ENCODE data around the gene GATAD2A. TPM values are rescaled to one million over a fixed set of nuclear protein-coding genes. Genes with fewer than 3 reads are reported as not detected.
A peak's percentile ranks its signal among the peaks of the same experiment; 100 is the strongest.

GATAD2A gene
- total and polyA plus RNA-seq, 2 of the 13 experiments (the other 11 are each of a cell fraction or from before 2014, with no cell fraction given) = 16.8 to 28.6 TPM

GRCh38 chr19:19531951-19532805, 126.7 kb downstream of the GATAD2A start (continued):
- TF ChIP-seq, protein P1, sequence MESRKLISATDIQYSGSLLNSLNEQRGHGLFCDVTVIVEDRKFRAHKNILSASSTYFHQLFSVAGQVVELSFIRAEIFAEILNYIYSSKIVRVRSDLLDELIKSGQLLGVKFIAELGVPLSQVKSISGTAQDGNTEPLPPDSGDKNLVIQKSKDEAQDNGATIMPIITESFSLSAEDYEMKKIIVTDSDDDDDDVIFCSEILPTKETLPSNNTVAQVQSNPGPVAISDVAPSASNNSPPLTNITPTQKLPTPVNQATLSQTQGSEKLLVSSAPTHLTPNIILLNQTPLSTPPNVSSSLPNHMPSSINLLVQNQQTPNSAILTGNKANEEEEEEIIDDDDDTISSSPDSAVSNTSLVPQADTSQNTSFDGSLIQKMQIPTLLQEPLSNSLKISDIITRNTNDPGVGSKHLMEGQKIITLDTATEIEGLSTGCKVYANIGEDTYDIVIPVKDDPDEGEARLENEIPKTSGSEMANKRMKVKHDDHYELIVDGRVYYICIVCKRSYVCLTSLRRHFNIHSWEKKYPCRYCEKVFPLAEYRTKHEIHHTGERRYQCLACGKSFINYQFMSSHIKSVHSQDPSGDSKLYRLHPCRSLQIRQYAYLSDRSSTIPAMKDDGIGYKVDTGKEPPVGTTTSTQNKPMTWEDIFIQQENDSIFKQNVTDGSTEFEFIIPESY (CRISPR knock-in tag; IDR thresholded peaks at IDR 0.05) = 0 out of 2 replicates have a peak, but pooled peaks have one; percentile 27
- TF ChIP-seq HMG20B (CRISPR knock-in tag; conservative IDR thresholded peaks at IDR 0.05) (no peak), ZHX1 (CRISPR knock-in tag; IDR thresholded peaks at IDR 0.05; ENCODE audit: low read depth) (no peak), KDM6A (CRISPR knock-in tag; IDR thresholded peaks at IDR 0.05; ENCODE audit: low read depth) (no peak), ZNF652 (CRISPR knock-in tag; IDR thresholded peaks at IDR 0.05; ENCODE audit: borderline replicate concordance, low read depth) (no peak), ZNF530 (CRISPR knock-in tag; IDR thresholded peaks at IDR 0.05; ENCODE audit: low read depth) (no peak), SMARCE1 (IDR thresholded peaks at IDR 0.05; ENCODE audit: borderline replicate concordance) (no peak), ZNF383 (CRISPR knock-in tag; IDR thresholded peaks at IDR 0.05; ENCODE audit: borderline replicate concordance) (no peak), SMYD3 (CRISPR knock-in tag; IDR thresholded peaks at IDR 0.05) (no peak), NFIB (CRISPR knock-in tag; IDR thresholded peaks at IDR 0.05; ENCODE audit: borderline replicate concordance) (no peak), HNRNPH1 (optimal IDR thresholded peaks at IDR 0.05; ENCODE audit: low read depth, low read length) (no peak), CREB3 (CRISPR knock-in tag; IDR thresholded peaks at IDR 0.05) (no peak), TP53 (CRISPR knock-in tag; conservative IDR thresholded peaks at IDR 0.05) (no peak), ZNF556 (CRISPR knock-in tag; IDR thresholded peaks at IDR 0.05; ENCODE audit: borderline replicate concordance) (no peak), CENPX (CRISPR knock-in tag; IDR thresholded peaks at IDR 0.05) (no peak), POGZ (CRISPR knock-in tag; IDR thresholded peaks at IDR 0.05) (no peak), DMAP1 (CRISPR knock-in tag; IDR thresholded peaks at IDR 0.05) (no peak), ZNF607 (CRISPR knock-in tag; IDR thresholded peaks at IDR 0.05; ENCODE audit: borderline replicate concordance) (peak; percentile 52; the same call in 1 of the 2 replicates), REPIN1 (CRISPR knock-in tag; IDR thresholded peaks at IDR 0.05; ENCODE audit: borderline replicate concordance, low read depth) (no peak)
- TF ChIP-seq, protein P2, sequence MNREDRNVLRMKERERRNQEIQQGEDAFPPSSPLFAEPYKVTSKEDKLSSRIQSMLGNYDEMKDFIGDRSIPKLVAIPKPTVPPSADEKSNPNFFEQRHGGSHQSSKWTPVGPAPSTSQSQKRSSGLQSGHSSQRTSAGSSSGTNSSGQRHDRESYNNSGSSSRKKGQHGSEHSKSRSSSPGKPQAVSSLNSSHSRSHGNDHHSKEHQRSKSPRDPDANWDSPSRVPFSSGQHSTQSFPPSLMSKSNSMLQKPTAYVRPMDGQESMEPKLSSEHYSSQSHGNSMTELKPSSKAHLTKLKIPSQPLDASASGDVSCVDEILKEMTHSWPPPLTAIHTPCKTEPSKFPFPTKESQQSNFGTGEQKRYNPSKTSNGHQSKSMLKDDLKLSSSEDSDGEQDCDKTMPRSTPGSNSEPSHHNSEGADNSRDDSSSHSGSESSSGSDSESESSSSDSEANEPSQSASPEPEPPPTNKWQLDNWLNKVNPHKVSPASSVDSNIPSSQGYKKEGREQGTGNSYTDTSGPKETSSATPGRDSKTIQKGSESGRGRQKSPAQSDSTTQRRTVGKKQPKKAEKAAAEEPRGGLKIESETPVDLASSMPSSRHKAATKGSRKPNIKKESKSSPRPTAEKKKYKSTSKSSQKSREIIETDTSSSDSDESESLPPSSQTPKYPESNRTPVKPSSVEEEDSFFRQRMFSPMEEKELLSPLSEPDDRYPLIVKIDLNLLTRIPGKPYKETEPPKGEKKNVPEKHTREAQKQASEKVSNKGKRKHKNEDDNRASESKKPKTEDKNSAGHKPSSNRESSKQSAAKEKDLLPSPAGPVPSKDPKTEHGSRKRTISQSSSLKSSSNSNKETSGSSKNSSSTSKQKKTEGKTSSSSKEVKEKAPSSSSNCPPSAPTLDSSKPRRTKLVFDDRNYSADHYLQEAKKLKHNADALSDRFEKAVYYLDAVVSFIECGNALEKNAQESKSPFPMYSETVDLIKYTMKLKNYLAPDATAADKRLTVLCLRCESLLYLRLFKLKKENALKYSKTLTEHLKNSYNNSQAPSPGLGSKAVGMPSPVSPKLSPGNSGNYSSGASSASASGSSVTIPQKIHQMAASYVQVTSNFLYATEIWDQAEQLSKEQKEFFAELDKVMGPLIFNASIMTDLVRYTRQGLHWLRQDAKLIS (CRISPR knock-in tag; IDR thresholded peaks at IDR 0.05) = no peak
